GM12878 (cell line): ENCODE measurements around the gene SNAP47. TPM values are rescaled to one million over a fixed set of nuclear protein-coding genes. Genes with fewer than 3 reads are reported as not detected.

ENCODE experiments used
- ATAC-seq: fragments of 200-7000 bp; cut with Tn5 transposase; 3 replicates; pipeline ENCODE4 v1.9.1; 2020; ENCODE audit warnings: mild to moderate bottlenecking, moderate library complexity
- BruUV-seq: library from RNA; stranded (reverse); fragments of 400-500 nt; replicated peaks from 2 replicates; lab custom pipeline; 2021; lab: Mats Ljungman, UMichigan
- CTCF ChIA-PET: fragments of 300-600 bp; sonication (Branson Sonifier 250); formaldehyde crosslinking; extraction: SDS; loops from one replicate; lab custom pipeline; 2021; ENCODE audit warnings: inconsistent platforms; lab: Yijun Ruan, JAX
- POLR2A ChIA-PET: fragments of 350-600 bp; formaldehyde crosslinking; extraction: SDS; loops from one replicate; lab custom pipeline; 2021; ENCODE audit warnings: inconsistent platforms; lab: Charles Lee
- RAD21 ChIA-PET: fragments of 300-600 bp; sonication (Branson Sonifier 250); formaldehyde crosslinking; loops from one replicate; lab custom pipeline; 2023; ENCODE audit warnings: antibody characterized with exemption; ENCODE audit not compliant: unreplicated experiment; lab: Charles Lee
- SMC1A ChIA-PET: fragments of 300-600 bp; sonication (Branson Sonifier 250); formaldehyde crosslinking; loops from one replicate; lab custom pipeline; 2023; ENCODE audit not compliant: unreplicated experiment, uncharacterized antibody; lab: Charles Lee
- DNase-seq: peaks from one replicate; pipeline ENCODE4 v3.0.0-alpha.2; 2011; ENCODE audit warnings: low read depth, low spot score
- FAIRE-seq: peaks from 3 replicates; lab custom pipeline; 2011; peaks lifted over from hg19 to GRCh38; lab: Jason Lieb, UNC
- H2AFZ ChIP-seq: 2 replicates; pipeline ENCODE4 v1.6.0; 2011; ENCODE audit warnings: low read depth, low read length, control low read depth; ENCODE audit not compliant: control insufficient read depth
- H3K27ac ChIP-seq: 2 replicates; pipeline ENCODE4 v1.5.1; 2011; ENCODE audit warnings: control low read depth; ENCODE audit not compliant: control insufficient read depth, insufficient read depth
- H3K27me3 ChIP-seq, 2 experiments: replicated peaks in 1 of 2; 2 replicates each; pipeline versions ENCODE4 v1.6.0 to v1.6.1; 2011; ENCODE audit warnings: low read length in 1 of 2; ENCODE audit not compliant: control insufficient read depth in 2 of 2, insufficient read depth in 2 of 2
- H3K36me3 ChIP-seq, 2 experiments: 2 replicates each; pipeline ENCODE4 v1.5.1; 2011; ENCODE audit warnings: low read length in 1 of 2; ENCODE audit not compliant: control insufficient read depth in 2 of 2, insufficient read depth in 2 of 2
- H3K4me1 ChIP-seq: 2 replicates; pipeline ENCODE4 v1.6.1; 2011; ENCODE audit warnings: mild to moderate bottlenecking, low read length, moderate library complexity, mixed read lengths; ENCODE audit not compliant: control insufficient read depth, insufficient read depth
- H3K4me2 ChIP-seq: 2 replicates; pipeline ENCODE4 v1.6.0; 2011; ENCODE audit warnings: control low read depth; ENCODE audit not compliant: control insufficient read depth, insufficient read depth
- H3K4me3 ChIP-seq: fragments of 200-600 bp; sonication (generic); 2 replicates; pipeline ENCODE4 v1.5.1; 2016
- H3K79me2 ChIP-seq: 2 replicates; pipeline ENCODE4 v1.6.0; 2011; ENCODE audit warnings: low read length; ENCODE audit not compliant: control insufficient read depth, insufficient read depth
- H3K9ac ChIP-seq: 2 replicates; pipeline ENCODE4 v1.8.0; 2011; ENCODE audit warnings: low read length, control low read depth, mixed read lengths; ENCODE audit not compliant: control insufficient read depth, insufficient read depth
- H3K9me3 ChIP-seq: replicated peaks from 3 replicates; pipeline ENCODE4 v1.5.1; 2011; ENCODE audit warnings: mild to moderate bottlenecking, low read length; ENCODE audit not compliant: control insufficient read depth, insufficient read depth
- H4K20me1 ChIP-seq: 2 replicates; pipeline ENCODE4 v1.6.0; 2011; ENCODE audit not compliant: control insufficient read depth, insufficient read depth
- BHLHE40 ChIP-seq, 2 experiments: fragments of 450-650 bp in 1 of 2; IDR thresholded peaks; 2 replicates each; pipeline ENCODE4 v1.6.1; 2011 to 2017; ENCODE audit warnings: low read depth in 2 of 2, borderline replicate concordance in 1 of 2, improper control_type of control experiment in 1 of 2, low read length in 1 of 2, mild to moderate bottlenecking in 1 of 2
- EED ChIP-seq: sonication (generic); IDR thresholded peaks from 2 replicates; pipeline ENCODE4 v1.6.1; 2016; ENCODE audit warnings: antibody characterized with exemption, low read depth
- IKZF1 ChIP-seq: fragments of 450-650 bp; conservative IDR thresholded peaks from 2 replicates; pipeline ENCODE4 v1.6.1; 2017; ENCODE audit warnings: antibody characterized with exemption, mild to moderate bottlenecking
- PKNOX1 ChIP-seq: fragments of 450-650 bp; IDR thresholded peaks from 2 replicates; pipeline ENCODE4 v1.6.1; 2016; ENCODE audit warnings: mild to moderate bottlenecking
- POLR2A ChIP-seq: IDR thresholded peaks from 2 replicates; pipeline ENCODE4 v1.6.1; 2011; ENCODE audit warnings: low read depth, mild to moderate bottlenecking, low read length
- POLR2AphosphoS2 ChIP-seq: IDR thresholded peaks from 2 replicates; pipeline ENCODE4 v1.6.1; 2011; ENCODE audit warnings: low read depth, mild to moderate bottlenecking, low read length, improper control_type of control experiment, moderate library complexity
- SKIL ChIP-seq: fragments of 450-650 bp; IDR thresholded peaks from 2 replicates; pipeline ENCODE4 v1.6.1; 2017; ENCODE audit warnings: mild to moderate bottlenecking, low read depth, inconsistent platforms; ENCODE audit not compliant: poor library complexity, severe bottlenecking
- WGBS: methylation state at CpG from one replicate; pipeline ENCODE4 v1.1.6; 2016; ENCODE audit warnings: low lambda C conversion rate; ENCODE audit not compliant: insufficient replicate concordance, insufficient coverage; ENCODE audit errors: missing lambda C conversion rate; 5-methylcytosine and 5-hydroxymethylcytosine counted together
- in situ Hi-C: fragments of 300-500 bp; cut with MboI; formaldehyde crosslinking; loops from 9 replicates; pipeline ENCODE4 v1.14.3; 2018; ENCODE audit warnings: mixed read lengths
- intact Hi-C: fragments of 100-400 bp; cut with micrococcal nuclease; formaldehyde crosslinking; loops from one replicate; pipeline ENCODE4 v1.14.2; 2022; ENCODE audit not compliant: unreplicated experiment
- polyA plus RNA-seq, 11 experiments: library from polyadenylated mRNA; depleted of rRNA in 4 of 11; unstranded in 6 of 11; stranded (reverse) in 5 of 11; fragments of >200 nt; fragmentation: Nextera tagmentation in 4 of 11; fragmentation: Illumina TruSeq in 1 of 11; extraction: Ambion mirVana in 4 of 11; extraction: Trizol in 1 of 11; gene quantifications; 1 replicate in 1 of 11; 2 replicates in 10 of 11; pipeline versions ENCODE4 v1.2.1 to v1.2.3, GENCODE V29; 2011 to 2016; ENCODE audit warnings: inconsistent platforms in 2 of 11, missing spikeins in 2 of 11, low read depth in 1 of 11
- total RNA-seq, 4 experiments: library from RNA; depleted of rRNA in 3 of 4; stranded (reverse); fragments of >200 nt in 3 of 4; fragmentation: Illumina TruSeq in 1 of 4; extraction: Trizol in 1 of 4; gene quantifications; 2 replicates each; pipeline versions ENCODE4 v1.2.1 to v1.2.3, GENCODE V29; 2013 to 2021

SNAP47 gene
- total and polyA plus RNA-seq, 10 of the 15 experiments (the other 5 are each of a cell fraction or from before 2014, with no cell fraction given): 1.3 to 39.6 (median 25.2) TPM

DNA sequence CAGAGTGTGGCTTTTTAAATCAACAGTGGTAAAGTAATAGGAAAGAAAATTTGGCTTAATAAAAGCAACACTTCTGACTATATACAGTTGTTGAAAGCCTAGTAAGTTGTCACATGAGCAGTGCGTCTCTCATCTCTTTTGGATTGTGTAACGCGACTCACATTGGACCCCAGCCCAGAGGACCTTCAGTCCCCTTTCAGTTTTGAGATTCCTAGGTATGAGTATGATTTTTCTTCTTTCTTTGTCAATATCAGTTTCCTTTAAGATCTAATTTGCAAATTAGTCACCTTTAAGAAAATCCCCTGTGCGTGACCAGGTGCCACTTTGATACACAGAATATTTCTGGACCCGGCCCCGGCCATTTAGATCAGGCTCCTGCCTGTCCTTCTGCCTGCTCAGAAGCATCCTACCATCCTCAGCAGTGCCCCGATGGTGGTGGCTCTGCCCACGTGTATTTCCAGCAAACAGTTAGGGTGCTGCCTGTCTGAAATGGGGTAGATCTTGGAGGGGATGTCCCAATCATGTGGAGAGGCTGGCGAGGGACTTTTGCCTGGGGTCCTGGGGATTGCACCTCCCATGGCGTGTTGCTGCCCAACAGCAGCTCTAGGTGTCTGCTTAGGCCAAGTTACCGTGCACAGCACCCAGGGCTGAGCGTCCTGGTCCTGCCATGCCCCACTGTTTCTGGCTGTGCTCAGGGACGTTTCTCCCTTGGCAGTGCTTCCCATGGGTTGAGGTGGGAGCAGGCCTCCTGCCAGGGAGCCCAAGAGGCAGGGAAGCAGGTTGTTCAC, 21.1 kb downstream of the SNAP47 start:
- SMC1A ChIA-PET: no interaction called here
- RAD21 ChIA-PET: interaction anchor here (1.4 kb wide), 1 partner anchor 197 kb away, joined by 4 read pairs; no protein-coding TSS in a partner anchor
- POLR2A ChIA-PET: no interaction called here
- intact Hi-C loops (no loop called here), in situ Hi-C loops (no loop called here)
- TF ChIP-seq PKNOX1 (no peak), POLR2A (no peak), SKIL (no peak), BHLHE40 (IDR thresholded peaks at IDR 0.05; ENCODE audit: borderline replicate concordance in 1 of 2, low read depth in 2 of 2, low read length in 1 of 2) (peak in 1 of 2 experiments; percentile 21; a peak in 1 of 4 replicates), EED (0 out of 2 replicates have a peak, but pooled peaks have one; percentile 23), POLR2AphosphoS2 (no peak), IKZF1 (0 out of 2 replicates have a peak, but pooled peaks have one; percentile 16)
- Histone ChIP-seq H3K36me3 (peaks cover 15 to 18% of the 10 kb centered on the region in 2 experiments), H3K9ac (no peak overlapping the region), H3K4me2 (peak overlapping the region; percentile 20), H4K20me1 (no peaks in the 10 kb centered on the region), H3K27me3 (no peaks in the 10 kb centered on the region), H2AFZ (no peak overlapping the region), H3K79me2 (no peaks in the 10 kb centered on the region; the same call in 1 of the 2 replicates), H3K9me3 (peaks cover 7% of the 10 kb centered on the region; the same call in 2 of the 3 replicates), H3K4me3 (no peak overlapping the region), H3K27ac (peak overlapping the region; percentile 40; the same call in 1 of the 2 replicates), H3K4me1 (peaks cover 30% of the 10 kb centered on the region)
- WGBS: 3% methylated on average over 13 of the region's 13 CpGs
- FAIRE-seq (no peak), ATAC-seq (peak; percentile 67), DNase-seq (no peak)
- BruUV-seq: no TSS peak
- CTCF ChIA-PET: no interaction called here
